HG03064 (cell line): ENCODE measurements around the gene RXRG.
"Not testable (repeated sequence)": the region's sequence is repeated elsewhere in the genome, so short reads cannot be mapped to it uniquely, and the experiment has no call there.

Experiments
- ATAC-seq: cut with Tn5 transposase; IDR thresholded peaks from one replicate; pipeline ENCODE4 v1.9.1; 2021; ENCODE audit warnings: low read depth; ENCODE audit not compliant: unreplicated experiment

RXRG gene

GRCh38 chr1:165444897-165445370, at the start of gene RXRG:
Gene RXRG (minus strand): TSS chr1:165445126. CDS start chr1:165444893, 233 bp downstream.
- no peak for ATAC-seq

- ATAC-seq = no peak
Observed at GRCh38 chr1:165492845-165493373, 48.0 kb upstream of the RXRG start.

DNA sequence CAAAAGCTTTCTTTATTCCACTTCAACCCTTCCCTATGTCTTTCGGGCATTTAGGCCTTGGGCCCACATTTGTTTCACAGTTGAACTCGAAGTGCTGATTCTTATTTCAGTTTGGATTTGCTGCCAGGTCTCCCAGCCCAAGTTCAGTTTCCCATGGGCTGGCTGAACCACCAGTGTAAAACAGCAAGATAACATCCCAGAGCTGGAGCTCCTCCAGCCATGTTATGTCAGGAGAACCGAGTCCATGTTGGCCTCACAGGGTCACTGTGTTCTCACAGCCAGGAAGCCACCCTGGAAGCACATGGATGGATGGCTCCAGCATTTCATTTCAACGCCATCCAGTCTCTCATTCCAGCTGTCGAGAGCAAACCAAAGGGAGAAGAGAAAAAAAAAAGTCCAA, 45.2 kb upstream of the RXRG start:
- no peak for ATAC-seq

- ATAC-seq = no peak
Observed at GRCh38 chr1:165487921-165488320, 43.0 kb upstream of the RXRG start.

DNA sequence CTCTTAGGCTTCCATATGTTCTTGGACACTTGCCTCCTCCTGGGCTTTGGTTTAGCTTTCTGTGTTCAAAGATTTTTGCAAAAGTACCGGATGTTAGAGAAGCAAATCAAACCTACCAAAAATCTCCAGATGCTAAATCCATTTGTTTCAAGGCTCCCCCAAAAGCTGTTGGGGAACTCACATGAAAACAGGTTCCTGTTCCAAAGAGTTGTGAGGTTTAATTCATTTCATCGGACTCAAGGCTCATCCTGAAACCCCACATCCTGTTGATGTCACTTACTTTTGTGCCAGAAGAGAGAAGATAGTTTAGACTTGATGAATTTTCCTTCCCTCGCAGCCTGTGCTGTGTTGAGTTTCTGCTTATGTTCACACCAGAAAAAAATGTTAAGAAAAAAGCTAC, 41.7 kb upstream of the RXRG start:
- no peak for ATAC-seq

DNA sequence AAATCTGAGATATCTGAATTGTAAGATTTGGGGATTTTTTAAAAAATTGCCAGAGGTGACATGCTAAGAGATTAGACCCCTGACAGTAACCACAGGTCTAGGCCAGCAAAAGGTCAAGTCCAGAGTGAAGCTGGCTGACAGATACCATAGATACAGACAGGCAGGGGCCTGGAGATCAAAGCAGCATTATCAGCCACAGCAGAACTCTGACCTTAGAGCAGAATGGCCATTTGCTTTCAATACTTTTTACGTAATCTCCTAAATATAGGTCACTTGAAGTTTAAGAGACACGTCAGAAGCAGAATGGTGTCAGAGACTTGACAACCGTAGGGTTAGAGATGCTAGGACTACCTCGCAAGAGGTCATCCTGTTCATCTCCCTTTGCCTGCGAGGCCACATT, 40.8 kb upstream of the RXRG start:
- ATAC-seq = no peak

DNA sequence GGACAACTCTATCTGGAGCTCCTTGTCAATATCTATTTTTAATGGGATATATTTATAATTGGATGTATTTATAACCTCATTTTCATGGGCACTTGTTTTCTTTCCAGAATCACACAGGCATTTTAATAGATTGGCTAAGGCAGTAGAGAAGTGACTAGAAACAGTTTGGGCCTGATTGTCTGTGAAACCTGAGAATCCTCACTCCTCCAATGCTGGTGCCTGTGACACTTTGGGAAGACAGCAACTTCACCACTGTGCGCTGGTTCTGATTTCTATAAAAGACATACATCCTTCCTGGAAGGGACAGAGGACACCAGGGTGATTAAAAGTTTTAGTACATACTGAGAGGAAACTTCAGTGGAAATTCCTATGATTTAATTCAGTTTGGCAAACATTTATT, 39.6 kb upstream of the RXRG start:
- ATAC-seq = no peak

- ATAC-seq = no peak
Observed at GRCh38 chr1:165483412-165483811, 38.5 kb upstream of the RXRG start.

DNA sequence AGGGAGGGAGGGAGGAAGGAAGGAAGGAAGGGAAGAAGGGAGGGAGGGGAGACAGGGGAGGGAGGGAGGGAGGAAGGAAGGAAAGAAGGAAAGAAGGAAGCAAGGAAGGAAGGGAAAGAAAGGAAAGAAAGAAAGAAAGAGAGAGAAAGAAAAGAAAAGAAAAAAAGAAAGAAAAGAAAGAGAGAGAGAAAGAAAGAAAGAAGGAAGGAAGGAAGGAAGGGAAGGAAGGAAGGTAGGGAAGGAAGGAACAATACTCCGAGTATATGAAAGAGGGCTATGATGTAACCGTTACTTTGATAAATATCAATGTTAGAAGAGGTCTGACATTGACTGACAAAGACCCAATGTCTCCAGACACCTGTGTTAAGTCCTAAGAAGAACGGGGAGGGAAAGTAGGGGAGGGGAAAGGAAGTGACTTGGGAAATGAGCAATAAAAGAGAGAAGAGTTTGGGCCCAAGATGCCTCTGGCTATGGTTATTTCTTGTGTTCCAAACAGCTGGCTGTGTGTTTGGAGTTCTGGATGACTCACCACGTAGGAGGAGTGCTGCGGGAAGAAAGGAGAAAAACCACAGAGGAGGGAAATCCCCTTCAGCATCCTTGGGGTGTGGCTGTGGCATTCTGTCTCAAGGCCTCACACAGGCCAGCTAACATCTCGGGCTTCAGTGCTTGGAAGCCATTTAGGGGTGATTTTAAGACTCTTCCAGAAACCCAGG, 37.0 kb upstream of the RXRG start:
- ATAC-seq = no peak

GRCh38 chr1:165476776-165477175, 31.9 kb upstream of the RXRG start:
- ATAC-seq = no peak

- no peak for ATAC-seq
Observed at GRCh38 chr1:165474196-165474595, 29.3 kb upstream of the RXRG start.

GRCh38 chr1:165473081-165473480, 28.2 kb upstream of the RXRG start:
- no peak for ATAC-seq

GRCh38 chr1:165468726-165469249, 23.9 kb upstream of the RXRG start:
- ATAC-seq = no peak

GRCh38 chr1:165468253-165468652, 23.3 kb upstream of the RXRG start:
- ATAC-seq = no peak

DNA sequence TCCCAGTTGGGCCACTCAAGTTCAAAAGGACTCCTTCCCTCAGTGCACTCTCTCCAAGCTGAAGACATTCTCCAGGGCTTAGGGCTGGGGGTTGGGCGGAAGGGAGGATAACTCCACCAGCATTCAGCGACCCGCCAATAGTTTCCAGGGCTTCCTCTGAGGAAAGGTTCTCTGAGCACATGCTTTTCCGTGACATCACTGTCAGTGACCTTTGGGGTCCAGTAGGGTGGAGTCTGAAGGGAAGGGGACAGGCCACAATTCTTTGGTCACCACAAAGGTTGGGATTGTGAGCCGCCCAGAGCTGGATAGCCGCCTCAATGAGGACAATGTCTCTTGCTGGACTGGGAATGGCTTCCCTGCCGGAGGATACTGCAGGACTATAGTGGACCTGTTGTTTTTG, 22.8 kb upstream of the RXRG start:
- no peak for ATAC-seq

- no peak for ATAC-seq
Observed at GRCh38 chr1:165463978-165464377, 19.1 kb upstream of the RXRG start.

DNA sequence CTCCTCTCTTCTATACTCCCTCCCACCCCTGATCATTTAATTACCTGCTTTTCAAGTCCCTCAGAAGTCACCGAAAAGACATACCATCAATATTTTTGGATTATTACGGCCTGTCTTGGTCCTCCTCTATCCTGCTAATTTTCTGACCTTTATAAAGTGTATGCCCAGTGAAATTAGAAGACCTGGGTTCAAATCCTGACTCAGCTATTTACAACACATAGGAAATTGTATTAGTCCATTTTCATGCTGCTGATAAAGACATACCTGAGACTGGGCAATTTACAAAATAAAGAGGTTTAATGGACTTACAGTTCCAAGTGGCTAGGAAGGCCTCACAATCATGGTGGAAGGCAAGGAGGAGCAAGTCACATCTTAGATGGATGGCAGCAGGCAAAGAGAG, 14.8 kb upstream of the RXRG start:
- not testable (repeated sequence) for ATAC-seq

DNA sequence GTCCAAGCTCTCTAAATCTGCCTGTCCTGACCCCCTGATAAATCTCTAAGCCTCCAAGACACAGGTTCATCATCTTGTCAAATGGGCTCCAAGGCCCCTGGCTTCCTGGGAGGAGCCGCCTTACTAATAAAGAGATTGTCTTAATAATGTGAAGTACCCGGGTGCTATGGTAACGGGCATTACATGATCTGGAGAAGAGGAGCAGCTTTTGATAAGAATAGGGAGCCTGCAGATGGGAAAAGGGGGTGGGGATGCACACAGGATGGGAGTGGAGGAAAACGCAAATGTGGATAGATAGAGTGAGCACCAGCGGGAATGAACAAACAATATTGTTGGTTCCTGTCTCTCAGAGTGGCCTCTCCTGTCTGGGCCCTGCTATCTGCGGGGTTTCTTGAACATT, 11.9 kb upstream of the RXRG start:
- no peak for ATAC-seq

DNA sequence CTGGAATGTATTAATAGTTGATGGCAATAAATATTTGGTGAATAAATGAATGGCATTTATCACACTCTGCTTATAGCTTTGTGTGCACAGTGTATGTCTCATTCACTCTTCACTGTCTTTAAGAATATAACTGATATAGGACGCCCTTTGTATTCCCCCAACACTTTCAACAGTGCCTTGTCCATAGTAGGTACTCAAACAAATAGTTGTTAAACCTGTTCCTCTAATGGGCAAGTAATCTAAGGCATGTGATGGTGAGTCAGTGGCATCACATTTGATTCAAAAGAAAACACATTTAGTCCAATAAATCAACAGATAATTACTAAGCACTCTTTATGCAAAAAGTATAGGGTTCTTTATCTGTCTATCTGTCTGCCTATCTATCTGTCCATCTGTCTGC, 11.2 kb upstream of the RXRG start:
- ATAC-seq = no peak

GRCh38 chr1:165455111-165455510, 10.2 kb upstream of the RXRG start:
- no peak for ATAC-seq

DNA sequence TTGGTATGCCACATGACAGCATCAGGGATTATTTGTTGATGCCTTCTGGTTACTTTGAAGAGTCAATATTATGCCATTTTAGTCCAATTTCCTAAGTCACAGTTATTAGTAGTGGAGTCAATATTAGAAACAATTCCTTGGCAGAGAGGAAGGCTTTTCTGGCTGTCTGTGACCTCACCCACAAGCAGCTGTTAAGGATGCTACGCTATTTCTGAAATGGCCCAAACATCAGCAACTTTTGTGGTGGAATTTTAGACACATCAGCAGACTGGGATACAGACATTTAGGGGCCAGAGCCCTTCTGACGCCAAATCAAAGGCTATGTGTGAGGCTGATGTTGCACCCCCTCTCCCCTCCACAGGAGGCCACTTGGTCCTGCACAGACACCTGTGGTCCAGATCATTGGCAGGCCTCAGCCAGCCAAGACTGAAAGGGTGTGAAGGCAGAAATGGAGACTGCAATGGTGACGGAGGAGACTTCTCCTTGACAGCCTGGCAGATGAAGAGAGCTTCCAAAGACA, 9.2 kb upstream of the RXRG start:
- no peak for ATAC-seq
